NOMO-1 treated with DMSO at 0.1 percent for 48 hours (cell line): Measurements from ENCODE around the gene SCFD2.

Experiments
- DNase-seq: peaks from one replicate; lab custom pipeline; 2025; ENCODE audit not compliant: unreplicated experiment; lab: John Stamatoyannopoulos, UW

Gene SCFD2

GRCh38 chr4:52964561-52965101, 401.2 kb downstream of the SCFD2 start:
- DNase-seq = no peak

- DNase-seq = no peak
Measured at GRCh38 chr4:52964011-52964410, 401.9 kb downstream of the SCFD2 start.

- DNase-seq = no peak
Measured at GRCh38 chr4:52962721-52963120, 403.1 kb downstream of the SCFD2 start.

DNA sequence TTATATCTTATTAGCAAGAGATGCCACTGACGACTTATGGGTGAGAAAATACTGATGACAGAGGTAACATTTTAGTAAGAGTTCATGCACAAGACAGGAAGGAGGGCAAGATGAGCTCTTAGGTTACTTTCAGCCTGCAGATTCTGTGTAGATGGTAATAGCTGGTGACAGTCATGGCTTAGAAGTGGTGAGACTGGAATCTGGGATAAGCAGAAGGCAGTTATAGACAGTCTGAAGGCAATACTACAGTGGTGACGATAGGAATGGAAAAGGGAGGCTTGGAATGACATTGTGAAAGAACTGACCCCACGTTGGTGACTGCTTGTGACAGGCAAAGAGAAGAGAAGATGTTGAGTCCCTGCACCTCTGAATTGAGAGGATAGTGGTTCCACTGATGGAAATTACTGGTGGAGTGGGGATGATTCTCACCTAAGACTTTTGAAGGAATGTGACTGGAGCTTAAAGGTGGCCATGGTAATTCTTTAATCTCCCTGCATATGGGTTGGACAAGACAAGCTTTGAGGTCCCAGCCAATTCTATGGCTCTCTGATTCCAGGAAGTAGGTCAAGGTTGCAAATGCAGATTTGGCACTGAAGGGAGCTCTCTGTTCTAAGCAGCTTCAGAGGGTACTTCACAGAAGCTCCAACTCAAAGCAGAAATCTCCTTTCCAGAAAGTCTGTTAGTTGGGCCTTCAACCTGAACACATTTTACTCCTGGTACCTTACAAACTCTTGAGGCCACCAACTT, 404.0 kb downstream of the SCFD2 start:
- no peak for DNase-seq

DNA sequence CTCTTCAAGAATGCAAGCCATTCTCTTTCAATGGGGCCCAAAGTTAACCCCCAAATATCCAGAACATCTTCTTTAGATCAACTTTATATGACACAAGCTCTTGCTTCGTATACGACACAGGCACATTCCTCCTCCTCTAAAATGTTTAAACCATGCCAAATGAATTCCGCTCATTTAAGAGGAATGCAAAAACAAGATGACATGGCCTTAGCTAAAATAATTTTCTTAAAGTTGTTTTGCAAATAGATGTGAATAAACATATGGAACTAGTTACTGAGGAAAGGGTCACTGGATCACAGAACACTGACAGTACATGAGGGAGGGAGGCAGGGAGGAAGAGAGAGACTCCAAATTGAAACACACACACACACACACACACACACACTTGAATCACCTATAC, 406.3 kb downstream of the SCFD2 start:
- no peak for DNase-seq

- DNase-seq = no peak
Measured at GRCh38 chr4:52957835-52958631, 407.8 kb downstream of the SCFD2 start.

- DNase-seq = no peak
Measured at GRCh38 chr4:52957220-52957686, 408.6 kb downstream of the SCFD2 start.

DNA sequence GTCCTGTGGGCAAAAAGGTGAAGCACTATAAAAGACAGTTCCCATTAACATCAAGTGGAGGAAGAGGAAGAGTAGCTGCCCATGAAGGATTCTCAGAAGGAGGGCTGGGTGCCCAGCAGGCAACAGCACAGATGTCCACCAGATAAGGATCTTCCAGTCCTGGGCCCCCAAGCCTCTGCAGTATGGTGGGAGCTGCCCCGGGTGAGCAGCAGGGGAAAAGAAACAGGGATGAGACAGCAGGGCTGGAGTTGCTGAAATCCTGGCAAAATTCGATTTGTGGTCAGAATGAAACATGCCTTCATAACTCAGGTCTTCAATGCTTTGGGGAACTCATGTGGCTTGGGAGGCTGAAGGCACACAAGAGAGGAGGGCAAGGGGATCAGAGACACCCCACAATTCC, 409.2 kb downstream of the SCFD2 start:
- DNase-seq = no peak

DNA sequence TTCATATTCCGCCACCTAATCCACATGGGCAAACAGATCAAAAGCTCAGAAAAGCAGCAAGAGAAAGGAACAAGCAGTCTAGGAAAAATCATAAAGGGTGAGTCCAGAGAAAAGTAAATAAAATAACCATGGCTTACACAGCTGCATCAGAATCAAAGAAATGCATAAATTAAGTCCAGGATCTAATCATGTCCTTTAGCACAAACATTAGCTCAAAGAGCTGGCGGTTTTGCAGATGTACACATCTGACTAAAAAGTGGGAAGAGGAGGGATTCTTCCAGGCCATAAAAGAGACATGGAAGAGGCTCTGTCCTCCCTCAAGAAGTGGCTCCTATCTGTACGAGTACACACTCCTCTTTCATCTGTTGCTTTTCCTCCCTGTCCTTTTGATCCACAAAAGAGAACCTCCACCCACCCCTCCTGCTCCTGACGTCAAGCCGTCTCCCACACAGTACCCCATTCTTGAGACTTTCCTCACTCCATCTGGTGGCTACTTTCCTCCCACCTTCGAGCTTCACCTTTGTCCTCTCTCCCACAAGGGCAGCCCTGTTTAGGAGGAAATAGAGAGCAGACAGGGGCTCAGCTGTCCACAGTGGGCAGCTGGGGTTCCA, 411.2 kb downstream of the SCFD2 start:
- no peak for DNase-seq

- DNase-seq = no peak
Measured at GRCh38 chr4:52952540-52952939, 413.3 kb downstream of the SCFD2 start.

DNA sequence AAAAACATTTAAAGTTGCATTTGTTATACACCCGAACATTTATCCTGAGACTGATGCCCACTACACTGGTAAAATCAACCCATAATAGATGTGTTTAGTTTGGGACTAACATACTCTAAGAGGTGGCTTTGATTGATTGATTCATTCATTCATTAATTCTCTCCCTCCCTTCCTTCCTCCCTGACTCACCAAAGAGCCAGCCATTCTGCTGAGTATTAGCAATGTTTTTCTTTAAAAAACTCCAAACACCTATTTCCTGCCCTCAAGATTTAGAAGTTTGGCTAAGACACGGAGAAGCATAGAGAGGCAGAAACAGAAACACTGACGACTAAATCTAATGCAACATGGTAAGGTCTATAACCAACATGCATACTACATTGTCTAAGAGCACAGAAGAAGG, 414.8 kb downstream of the SCFD2 start:
- no peak for DNase-seq

DNA sequence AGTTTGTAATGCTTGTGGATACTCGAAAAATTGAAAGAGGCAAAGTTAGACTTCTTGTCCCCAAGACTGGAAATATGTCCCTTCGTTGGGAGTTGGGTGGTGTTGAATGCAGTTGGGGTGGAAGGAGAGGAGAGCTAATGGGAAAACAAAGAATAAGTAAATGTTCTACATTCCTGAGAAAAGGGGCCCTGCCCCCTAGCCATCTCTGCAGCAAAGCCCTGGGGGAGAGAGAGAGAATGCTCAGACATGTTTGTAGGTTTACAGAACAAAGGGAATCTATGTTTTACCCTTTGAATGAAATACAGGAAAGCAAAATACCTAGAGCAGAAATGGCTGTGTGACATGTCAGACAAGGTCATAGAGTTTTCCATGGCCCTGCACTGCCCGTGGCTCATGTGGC, 415.6 kb downstream of the SCFD2 start:
- DNase-seq = no peak

DNA sequence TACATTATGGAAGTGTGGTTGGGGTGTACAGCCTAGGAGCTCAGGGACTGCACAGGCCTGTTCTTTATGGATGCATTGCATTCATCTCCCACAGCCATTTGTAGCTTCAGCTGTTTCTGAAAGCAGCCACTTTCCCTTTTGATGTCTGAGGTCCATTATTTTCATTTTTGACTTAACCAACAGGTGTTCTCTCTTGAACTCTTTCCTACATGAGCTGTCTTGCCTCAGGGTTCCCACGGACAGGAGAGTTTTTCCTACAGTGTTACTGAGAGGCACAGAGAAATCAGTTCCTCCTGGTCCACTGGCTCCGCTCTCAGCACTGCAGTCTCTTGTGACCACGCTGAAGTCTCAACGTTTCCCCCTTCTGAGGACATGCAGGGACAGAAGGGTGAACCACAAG, 416.5 kb downstream of the SCFD2 start:
- no peak for DNase-seq

DNA sequence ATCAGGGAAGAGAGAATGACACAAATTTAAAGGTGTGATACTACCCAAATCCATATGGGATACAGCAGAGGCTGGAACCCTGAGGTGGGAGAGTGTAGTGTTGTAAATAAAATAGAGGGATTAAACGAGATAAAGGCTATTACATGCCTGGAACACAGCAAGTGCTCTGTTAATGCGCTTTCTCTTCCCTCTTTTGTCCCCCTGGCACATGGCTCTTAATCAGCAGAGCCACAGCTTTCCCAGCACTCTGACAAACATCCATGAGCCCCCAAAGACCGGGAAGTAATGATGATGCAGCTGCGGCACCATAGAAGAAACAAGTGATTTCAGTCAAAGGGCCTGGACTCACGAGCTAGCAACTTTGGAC, 417.8 kb downstream of the SCFD2 start:
- DNase-seq = no peak

- DNase-seq = no peak
Measured at GRCh38 chr4:52947401-52948056, 418.3 kb downstream of the SCFD2 start.

DNA sequence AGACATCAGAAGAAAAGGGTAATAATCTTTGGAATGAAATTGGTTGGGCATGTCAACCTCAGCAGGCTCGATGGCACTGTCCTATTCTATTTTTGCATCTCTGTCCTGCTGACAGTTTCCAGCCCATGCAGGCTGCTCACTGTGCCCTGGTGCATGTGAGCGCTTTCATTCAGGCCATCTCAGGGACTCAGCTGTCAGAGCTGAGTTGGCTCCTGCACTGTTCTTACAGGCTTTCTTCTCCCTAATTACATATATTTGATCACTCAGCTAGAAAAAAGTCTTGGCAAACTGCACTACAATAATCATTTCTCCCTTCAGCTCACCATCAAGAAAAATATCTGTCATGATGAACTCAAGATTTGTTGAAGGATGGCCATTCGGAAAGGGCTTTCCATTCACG, 419.0 kb downstream of the SCFD2 start:
- DNase-seq = no peak

GRCh38 chr4:52945982-52946381, 419.9 kb downstream of the SCFD2 start:
- no peak for DNase-seq

- DNase-seq = no peak
Measured at GRCh38 chr4:52945326-52945898, 420.4 kb downstream of the SCFD2 start.

DNA sequence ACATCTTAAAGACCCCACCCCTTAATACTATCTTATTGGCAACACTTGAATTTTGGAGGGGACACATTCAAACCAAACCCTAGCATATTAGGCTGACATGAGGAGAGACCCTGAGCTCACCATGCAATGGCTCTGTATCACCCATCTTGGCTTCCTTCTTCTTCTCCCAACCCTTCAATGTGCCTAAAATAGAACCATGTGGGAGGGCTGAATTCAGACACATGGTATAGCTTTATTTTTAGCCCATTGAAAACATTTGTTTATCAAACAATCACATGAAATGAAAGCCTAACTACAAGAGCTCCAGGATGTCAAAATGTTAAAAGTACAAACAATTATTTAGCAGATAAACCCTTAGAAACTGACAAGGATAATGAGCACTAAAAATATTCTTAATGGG, 422.2 kb downstream of the SCFD2 start:
- no peak for DNase-seq

DNA sequence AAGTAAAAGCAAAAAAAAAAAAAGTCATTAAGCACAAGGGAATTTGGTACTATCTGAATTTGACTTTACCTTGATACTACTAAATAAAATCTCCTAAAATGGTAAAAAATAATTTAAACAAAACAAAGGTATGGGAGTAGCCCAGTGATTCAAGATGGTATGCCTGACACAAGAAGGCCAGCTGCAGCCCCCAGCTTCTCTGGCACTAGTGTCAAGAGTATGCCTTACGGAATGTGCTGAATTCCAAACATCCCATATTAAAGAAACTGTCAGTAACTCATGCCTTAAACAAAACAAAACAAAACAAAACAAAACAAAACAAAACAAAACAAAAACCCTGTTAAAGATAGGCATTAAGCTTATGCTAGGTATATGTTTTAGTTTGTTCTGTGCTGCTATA, 422.9 kb downstream of the SCFD2 start:
- no peak for DNase-seq

- no peak for DNase-seq
Measured at GRCh38 chr4:52941450-52941849, 424.4 kb downstream of the SCFD2 start.
